NCI-H1417 treated with DMSO at 0.1 percent for 48 hours (cell line): ENCODE data around the gene MBD3L2B.
"Not testable (repeated sequence)": the region's sequence is repeated elsewhere in the genome, so short reads cannot be mapped to it uniquely, and the experiment has no call there.

ENCODE experiments used
- DNase-seq: peaks from one replicate; lab custom pipeline; 2025; lab: John Stamatoyannopoulos, UW

MBD3L2B gene

GRCh38 chr19:7021331-7021730, at the start of gene MBD3L2B:
Gene MBD3L2B (minus strand): TSS chr19:7021431. CDS start chr19:7021397, 34 bp downstream.
- DNase-seq = not testable (repeated sequence)

DNA sequence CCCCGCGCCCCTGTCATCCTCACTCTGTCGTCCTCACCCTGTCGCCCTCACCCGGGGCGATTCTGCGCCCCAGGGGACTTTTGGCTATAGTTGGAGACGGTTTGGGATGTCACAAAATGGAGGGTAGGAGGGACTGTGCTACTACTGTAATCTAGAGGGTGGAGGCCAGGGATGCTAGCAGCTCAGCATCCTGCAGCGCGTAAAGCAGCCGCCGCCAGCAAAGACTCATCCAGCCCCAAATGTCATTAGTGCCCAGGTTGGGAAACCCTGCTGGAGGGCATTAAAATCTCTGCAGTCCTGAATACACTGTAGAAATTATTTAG, 48.6 kb upstream of the MBD3L2B start:
- DNase-seq = no peak

- DNase-seq = peak; percentile 88
Observed at GRCh38 chr19:7069042-7069903, 48.0 kb upstream of the MBD3L2B start, which contains the start of gene ZNF557. Gene ZNF557 (plus strand): TSS chr19:7069703. CDS start chr19:7075075, 5,372 bp downstream.

DNA sequence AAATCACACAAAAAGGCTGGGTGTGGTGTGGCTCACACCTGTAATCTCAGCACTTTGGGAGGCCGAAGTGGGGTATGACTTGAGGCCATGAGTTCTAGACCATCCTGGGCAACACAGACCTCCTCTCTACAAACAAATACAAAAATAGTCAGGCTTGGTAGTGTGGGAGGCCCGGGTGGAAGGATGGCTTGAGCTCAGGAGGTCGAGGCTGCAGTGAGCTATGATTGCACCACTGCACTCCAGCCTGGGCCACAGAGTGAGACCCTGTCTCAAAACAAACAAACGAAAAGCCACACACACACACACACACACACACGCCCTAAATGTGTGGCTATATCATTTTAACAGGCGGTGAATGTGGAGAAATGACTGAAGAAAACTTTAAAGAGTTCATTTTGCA, 47.4 kb upstream of the MBD3L2B start:
- DNase-seq = no peak

GRCh38 chr19:7067716-7068115, 46.5 kb upstream of the MBD3L2B start:
- DNase-seq = no peak

GRCh38 chr19:7067122-7067521, 45.9 kb upstream of the MBD3L2B start:
- DNase-seq = not testable (repeated sequence)

- DNase-seq = no peak
Observed at GRCh38 chr19:7063764-7064418, 42.7 kb upstream of the MBD3L2B start.

- no peak for DNase-seq
Observed at GRCh38 chr19:7063339-7063738, 42.1 kb upstream of the MBD3L2B start.

GRCh38 chr19:7059977-7060376, 38.7 kb upstream of the MBD3L2B start:
- not testable (repeated sequence) for DNase-seq

DNA sequence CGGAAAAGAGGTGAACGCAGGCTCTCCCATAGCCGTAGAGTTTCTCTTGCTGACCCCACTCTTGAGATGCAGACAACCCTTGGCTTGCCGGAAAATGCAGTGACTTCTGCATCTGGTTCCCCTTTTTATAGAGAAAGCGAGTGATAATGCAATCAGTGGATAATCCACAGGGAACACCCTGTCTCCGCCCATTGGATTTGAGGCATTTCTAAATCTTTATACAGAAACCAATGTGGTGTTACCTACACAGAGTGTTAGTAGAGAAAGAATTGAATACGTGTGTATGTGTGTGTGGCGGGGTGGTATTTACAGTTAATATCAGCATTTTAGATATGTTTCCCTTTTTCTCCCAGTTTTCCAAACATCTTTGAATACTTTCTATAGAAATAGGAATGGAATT, 37.3 kb upstream of the MBD3L2B start, which contains the start of gene MBD3L3:
Gene MBD3L3, minus strand, starts transcription at position 101 of the 400 bp plus-strand sequence. Its CDS starts 71 bp downstream, at position 30.
- DNase-seq = not testable (repeated sequence)

GRCh38 chr19:7056371-7056770, 35.1 kb upstream of the MBD3L2B start:
- DNase-seq = not testable (repeated sequence)

GRCh38 chr19:7055679-7056078, 34.4 kb upstream of the MBD3L2B start:
- DNase-seq = not testable (repeated sequence)

GRCh38 chr19:7054635-7055368, 33.6 kb upstream of the MBD3L2B start:
- not testable (repeated sequence) for DNase-seq

DNA sequence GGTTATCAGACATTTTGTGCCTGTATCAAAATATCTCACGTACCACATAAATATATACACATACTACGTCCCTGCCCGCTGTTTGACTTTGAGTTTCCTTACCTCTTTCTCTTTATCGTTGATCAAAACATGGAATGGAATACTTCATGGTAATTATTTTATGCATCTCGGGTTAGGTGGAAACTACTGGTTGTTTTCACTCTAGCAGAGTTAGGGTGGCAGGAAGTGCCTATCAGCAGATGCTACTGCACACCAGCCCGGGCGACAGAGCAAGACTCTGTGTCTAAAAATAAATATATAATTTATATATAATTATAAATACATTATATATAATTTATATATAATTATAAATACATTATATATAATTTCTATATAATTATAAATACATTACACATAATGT, 31.7 kb upstream of the MBD3L2B start:
- DNase-seq = not testable (repeated sequence)

DNA sequence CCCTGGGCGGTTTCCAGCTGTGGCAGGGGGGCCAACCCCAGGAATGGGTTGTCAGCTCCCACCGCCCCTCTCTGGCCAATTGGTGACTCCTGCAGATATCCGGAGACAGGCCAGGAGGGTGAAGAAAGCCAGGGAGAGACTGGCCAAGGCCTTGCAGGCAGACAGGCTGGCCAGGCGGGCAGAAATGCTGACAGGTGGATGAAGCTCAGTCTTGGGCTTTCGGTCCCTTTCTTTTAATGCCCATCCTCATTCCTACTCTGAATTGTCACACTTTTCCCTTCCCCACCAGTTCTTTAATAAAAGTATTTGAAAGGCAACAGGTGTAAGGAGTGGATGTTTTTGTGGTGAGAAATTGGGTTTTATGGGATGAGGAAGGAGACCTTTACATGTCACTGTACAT, 30.2 kb upstream of the MBD3L2B start:
- DNase-seq = not testable (repeated sequence)

GRCh38 chr19:7049021-7049420, 27.8 kb upstream of the MBD3L2B start, which contains the start of gene MBD3L2:
Gene MBD3L2 (plus strand): TSS chr19:7049321. CDS start chr19:7049374, 53 bp downstream.
- not testable (repeated sequence) for DNase-seq

GRCh38 chr19:7041563-7041962, 20.3 kb upstream of the MBD3L2B start:
- not testable (repeated sequence) for DNase-seq

DNA sequence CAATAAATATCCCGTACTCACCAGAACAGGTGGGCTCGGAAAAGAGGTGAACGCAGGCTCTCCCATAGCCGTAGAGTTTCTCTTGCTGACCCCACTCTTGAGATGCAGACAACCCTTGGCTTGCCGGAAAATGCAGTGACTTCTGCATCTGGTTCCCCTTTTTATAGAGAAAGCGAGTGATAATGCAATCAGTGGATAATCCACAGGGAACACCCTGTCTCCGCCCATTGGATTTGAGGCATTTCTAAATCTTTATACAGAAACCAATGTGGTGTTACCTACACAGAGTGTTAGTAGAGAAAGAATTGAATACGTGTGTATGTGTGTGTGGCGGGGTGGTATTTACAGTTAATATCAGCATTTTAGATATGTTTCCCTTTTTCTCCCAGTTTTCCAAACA, 18.8 kb upstream of the MBD3L2B start, which contains the start of gene MBD3L4:
Gene MBD3L4, minus strand, starts transcription at position 101 of the 400 bp plus-strand sequence. Its CDS starts 35 bp downstream, at position 66.
- not testable (repeated sequence) for DNase-seq

DNA sequence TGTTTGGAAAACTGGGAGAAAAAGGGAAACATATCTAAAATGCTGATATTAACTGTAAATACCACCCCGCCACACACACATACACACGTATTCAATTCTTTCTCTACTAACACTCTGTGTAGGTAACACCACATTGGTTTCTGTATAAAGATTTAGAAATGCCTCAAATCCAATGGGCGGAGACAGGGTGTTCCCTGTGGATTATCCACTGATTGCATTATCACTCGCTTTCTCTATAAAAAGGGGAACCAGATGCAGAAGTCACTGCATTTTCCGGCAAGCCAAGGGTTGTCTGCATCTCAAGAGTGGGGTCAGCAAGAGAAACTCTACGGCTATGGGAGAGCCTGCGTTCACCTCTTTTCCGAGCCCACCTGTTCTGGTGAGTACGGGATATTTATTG, 9.0 kb upstream of the MBD3L2B start, which contains the start of gene MBD3L5:
Gene MBD3L5, plus strand, starts transcription at position 301 of the 400 bp plus-strand sequence. Its CDS starts 34 bp downstream, at position 335.
- not testable (repeated sequence) for DNase-seq

DNA sequence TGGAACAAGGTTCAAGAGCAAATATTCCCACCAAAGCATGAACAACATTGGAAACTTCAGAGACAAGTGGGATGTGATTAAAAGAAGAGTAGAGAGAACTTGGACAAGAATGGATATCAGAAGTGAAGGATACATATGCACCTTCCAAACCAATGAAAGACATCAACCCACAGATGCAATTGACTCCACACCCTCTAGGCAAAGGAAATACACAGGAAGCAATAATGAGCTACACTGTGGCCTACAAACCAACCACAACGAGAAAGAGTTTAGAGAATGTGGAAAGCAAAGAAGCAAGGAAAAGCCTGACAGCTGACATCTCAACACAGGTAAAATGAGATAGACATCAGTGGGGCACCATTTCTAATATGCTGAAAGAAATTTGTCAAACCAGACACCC, 7.6 kb upstream of the MBD3L2B start:
- DNase-seq = not testable (repeated sequence)

- no peak for DNase-seq
Observed at GRCh38 chr19:7018828-7019227, 2.4 kb downstream of the MBD3L2B start.

DNA sequence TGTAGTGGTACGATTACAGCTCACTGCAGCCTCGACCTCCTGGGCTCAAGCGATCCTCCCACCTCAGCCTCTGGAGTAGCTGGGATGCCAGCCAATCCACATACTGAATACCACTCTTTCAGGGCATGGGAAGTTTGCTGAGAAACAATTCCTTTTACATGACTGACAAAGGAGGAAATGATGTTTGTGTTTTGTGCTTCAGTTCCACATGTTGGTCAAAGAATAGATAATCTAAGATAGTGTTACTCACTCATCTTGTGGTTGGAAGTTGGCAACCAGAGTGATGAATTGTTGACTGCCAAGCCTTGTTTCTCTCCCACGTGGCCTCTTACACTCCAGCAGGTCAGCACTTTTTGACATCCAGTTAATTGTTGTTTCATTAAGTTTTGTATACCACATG, 7.6 kb downstream of the MBD3L2B start:
- DNase-seq = no peak
